ENCODE data around the gene PHLPP1.

Gene PHLPP1

DNA sequence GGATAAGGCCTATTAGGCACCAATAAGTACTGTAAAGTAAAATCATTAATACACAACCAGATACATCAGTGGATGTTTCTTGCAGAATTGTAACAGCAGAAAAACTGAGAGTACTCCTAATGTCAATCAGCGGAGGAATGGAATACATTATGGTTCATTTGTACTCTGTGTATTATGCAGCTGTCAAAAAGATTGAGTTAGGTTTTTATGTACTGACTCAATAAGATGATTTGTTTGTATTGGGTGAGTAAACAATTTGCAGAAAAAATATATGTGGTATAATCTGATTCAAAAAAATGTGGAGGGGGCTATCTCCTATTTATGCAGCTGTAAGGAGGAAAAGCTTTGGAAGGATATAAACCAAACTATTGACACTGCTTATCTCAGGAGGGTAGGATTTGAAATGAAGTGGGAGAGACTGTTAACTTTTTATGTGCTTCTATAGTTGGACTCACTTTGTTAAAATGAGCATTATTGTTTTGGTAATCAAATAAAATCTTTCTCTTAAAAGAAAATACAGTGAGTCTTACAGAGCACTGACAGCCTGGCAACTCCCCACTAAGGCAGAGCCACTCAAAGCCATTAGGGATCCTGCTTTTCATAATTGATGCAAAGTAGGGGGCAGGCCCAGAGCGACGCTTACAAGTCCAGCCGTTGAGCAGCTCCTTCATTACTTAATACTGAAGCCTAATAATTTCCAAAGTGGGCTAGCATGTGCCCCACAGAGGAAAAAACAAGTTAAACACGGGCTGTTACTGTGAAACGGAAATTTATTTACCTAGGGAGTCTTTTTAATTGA, 168.8 kb downstream of the PHLPP1 start:
- no peak overlapping the region for H3K9ac ChIP-seq (ENCODE audit: low read length)
- no peak overlapping the region for H4K8ac ChIP-seq (ENCODE audit: low read length)
- no peak overlapping the region for H2BK5ac ChIP-seq (ENCODE audit: low read depth, low read length, poor library complexity, severe bottlenecking)
- H2AFZ ChIP-seq (ENCODE audit: low read depth, low read length), result no peak overlapping the region
- H3K36me3 ChIP-seq (ENCODE audit: control insufficient read depth in 1 of 2, insufficient read depth in 2 of 2, low read depth in 1 of 2, low read length in 2 of 2), result no peaks in the 10 kb centered on the region
- 86% methylated on average over 5 of the region's 6 CpGs for WGBS
- H3K27ac ChIP-seq (ENCODE audit: low read length, poor library complexity, severe bottlenecking), result no peak overlapping the region
- H4K91ac ChIP-seq (ENCODE audit: low read length), result no peak overlapping the region
- no peak overlapping the region for H2BK12ac ChIP-seq (ENCODE audit: low read length in 2 of 2)
- no peak overlapping the region for H2BK120ac ChIP-seq (ENCODE audit: low read depth, low read length)
- H3K4me3 ChIP-seq (ENCODE audit: insufficient read depth in 1 of 2, low read depth in 1 of 2, low read length in 2 of 2), result no peak overlapping the region
- no peak overlapping the region for H3K4me2 ChIP-seq (ENCODE audit: low read length, poor library complexity, severe bottlenecking)
- no peak overlapping the region for H3K23ac ChIP-seq (ENCODE audit: low read length in 2 of 2)
- peaks cover 5% of the 10 kb centered on the region for H3K79me1 ChIP-seq (replicated peaks; ENCODE audit: low read length, poor library complexity, severe bottlenecking)
- H3K4me1 ChIP-seq (ENCODE audit: control insufficient read depth, insufficient read depth, low read depth, low read length), result peaks cover 4% of the 10 kb centered on the region
- no peaks in the 10 kb centered on the region for H3K27me3 ChIP-seq (ENCODE audit: control insufficient read depth in 1 of 2, insufficient read depth in 1 of 2, low read length in 2 of 2)
- H2BK15ac ChIP-seq (ENCODE audit: low read depth, poor library complexity, severe bottlenecking), result no peak overlapping the region
- H3K14ac ChIP-seq (ENCODE audit: low read length in 2 of 2), result no peak overlapping the region
- no peak overlapping the region for H3K4ac ChIP-seq (ENCODE audit: low read depth in 1 of 2, low read length in 2 of 2)
- no peak for DNase-seq
- H2AK5ac ChIP-seq (ENCODE audit: low read length, severe bottlenecking), result no peak overlapping the region
- no peaks in the 10 kb centered on the region for H3K9me3 ChIP-seq (ENCODE audit: control insufficient read depth, low read length)
- H3K18ac ChIP-seq (ENCODE audit: low read depth in 1 of 2, low read length in 2 of 2), result no peak overlapping the region

GRCh38 chr18:62885804-62886203, 170.5 kb downstream of the PHLPP1 start:
- Histone ChIP-seq H3K36me3 (ENCODE audit: control insufficient read depth in 1 of 2, insufficient read depth in 2 of 2, low read depth in 1 of 2, low read length in 2 of 2) (peaks cover 0 to 2% of the 10 kb centered on the region in 2 experiments), H3K4me1 (ENCODE audit: control insufficient read depth, insufficient read depth, low read depth, low read length) (peaks cover 4% of the 10 kb centered on the region), H2AK5ac (ENCODE audit: low read length, severe bottlenecking) (no peak overlapping the region), H2BK12ac (ENCODE audit: low read length in 2 of 2) (no peak overlapping the region), H3K27ac (ENCODE audit: low read length, poor library complexity, severe bottlenecking) (no peak overlapping the region), H3K18ac (ENCODE audit: low read depth in 1 of 2, low read length in 2 of 2) (no peak overlapping the region), H3K4me3 (ENCODE audit: insufficient read depth in 1 of 2, low read depth in 1 of 2, low read length in 2 of 2) (no peak overlapping the region), H2BK120ac (ENCODE audit: low read depth, low read length) (no peak overlapping the region), H3K9me3 (ENCODE audit: control insufficient read depth, low read length) (no peaks in the 10 kb centered on the region), H2AFZ (ENCODE audit: low read depth, low read length) (no peak overlapping the region), H3K79me1 (replicated peaks; ENCODE audit: low read length, poor library complexity, severe bottlenecking) (peaks cover 4% of the 10 kb centered on the region), H4K8ac (ENCODE audit: low read length) (no peak overlapping the region), H3K4me2 (ENCODE audit: low read length, poor library complexity, severe bottlenecking) (no peak overlapping the region), H3K14ac (ENCODE audit: low read length in 2 of 2) (no peak overlapping the region), H3K9ac (ENCODE audit: low read length) (no peak overlapping the region), H3K4ac (ENCODE audit: low read depth in 1 of 2, low read length in 2 of 2) (no peak overlapping the region), H3K23ac (ENCODE audit: low read length in 2 of 2) (no peak overlapping the region), H2BK5ac (ENCODE audit: low read depth, low read length, poor library complexity, severe bottlenecking) (no peak overlapping the region), H3K27me3 (ENCODE audit: control insufficient read depth in 1 of 2, insufficient read depth in 1 of 2, low read length in 2 of 2) (no peaks in the 10 kb centered on the region), H2BK15ac (ENCODE audit: low read depth, poor library complexity, severe bottlenecking) (no peak overlapping the region), H4K91ac (ENCODE audit: low read length) (no peak overlapping the region)
- WGBS, result no CpG with 5 or more reads among the region's 3 CpGs
- no peak for DNase-seq

- no peak overlapping the region for H3K23ac ChIP-seq (ENCODE audit: low read length in 2 of 2)
- no peaks in the 10 kb centered on the region for H3K9me3 ChIP-seq (ENCODE audit: control insufficient read depth, low read length)
- H3K4me1 ChIP-seq (ENCODE audit: control insufficient read depth, insufficient read depth, low read depth, low read length), result peaks cover 9% of the 10 kb centered on the region
- no peak overlapping the region for H2BK15ac ChIP-seq (ENCODE audit: low read depth, poor library complexity, severe bottlenecking)
- peaks cover 3 to 13% of the 10 kb centered on the region in 2 experiments for H3K36me3 ChIP-seq (ENCODE audit: control insufficient read depth in 1 of 2, insufficient read depth in 2 of 2, low read depth in 1 of 2, low read length in 2 of 2)
- WGBS, result 7% methylated on average over 6 of the region's 6 CpGs
- peak overlapping the region; percentile 39 for H4K91ac ChIP-seq (ENCODE audit: low read length)
- peaks cover 1% of the 10 kb centered on the region for H3K79me1 ChIP-seq (replicated peaks; ENCODE audit: low read length, poor library complexity, severe bottlenecking)
- no peak overlapping the region for H4K8ac ChIP-seq (ENCODE audit: low read length)
- H2BK5ac ChIP-seq (ENCODE audit: low read depth, low read length, poor library complexity, severe bottlenecking), result no peak overlapping the region
- H3K27me3 ChIP-seq (ENCODE audit: control insufficient read depth in 1 of 2, insufficient read depth in 1 of 2, low read length in 2 of 2), result no peaks in the 10 kb centered on the region
- H3K9ac ChIP-seq (ENCODE audit: low read length), result no peak overlapping the region
- peak overlapping the region in 1 of 2 experiments; percentile 67 for H3K4ac ChIP-seq (ENCODE audit: low read depth in 1 of 2, low read length in 2 of 2)
- peak; percentile 61 for DNase-seq
- H3K14ac ChIP-seq (ENCODE audit: low read length in 2 of 2), result no peak overlapping the region
- H2AFZ ChIP-seq (ENCODE audit: low read depth, low read length), result no peak overlapping the region
- peak overlapping the region; percentile 49 for H2BK120ac ChIP-seq (ENCODE audit: low read depth, low read length)
- H2AK5ac ChIP-seq (ENCODE audit: low read length, severe bottlenecking), result peak overlapping the region; percentile 65
- H3K4me3 ChIP-seq (ENCODE audit: insufficient read depth in 1 of 2, low read depth in 1 of 2, low read length in 2 of 2), result no peak overlapping the region
- H3K4me2 ChIP-seq (ENCODE audit: low read length, poor library complexity, severe bottlenecking), result no peak overlapping the region
- no peak overlapping the region for H3K27ac ChIP-seq (ENCODE audit: low read length, poor library complexity, severe bottlenecking)
- H2BK12ac ChIP-seq (ENCODE audit: low read length in 2 of 2), result peak overlapping the region in 1 of 2 experiments; percentile 84
- H3K18ac ChIP-seq (ENCODE audit: low read depth in 1 of 2, low read length in 2 of 2), result peak overlapping the region; percentile 66 to 75
These were observed 179.5 kb downstream of the PHLPP1 start for GRCh38 chr18:62894681-62895390.

- H2AFZ ChIP-seq (ENCODE audit: low read depth, low read length), result no peak overlapping the region
- no peak overlapping the region for H3K4me3 ChIP-seq (ENCODE audit: insufficient read depth in 1 of 2, low read depth in 1 of 2, low read length in 2 of 2)
- no peak overlapping the region for H2BK15ac ChIP-seq (ENCODE audit: low read depth, poor library complexity, severe bottlenecking)
- H3K18ac ChIP-seq (ENCODE audit: low read depth in 1 of 2, low read length in 2 of 2), result peak overlapping the region in 1 of 2 experiments; percentile 6
- H3K4me2 ChIP-seq (ENCODE audit: low read length, poor library complexity, severe bottlenecking), result no peak overlapping the region
- H3K4ac ChIP-seq (ENCODE audit: low read depth in 1 of 2, low read length in 2 of 2), result no peak overlapping the region
- H3K4me1 ChIP-seq (ENCODE audit: control insufficient read depth, insufficient read depth, low read depth, low read length), result peaks cover 9% of the 10 kb centered on the region
- H3K36me3 ChIP-seq (ENCODE audit: control insufficient read depth in 1 of 2, insufficient read depth in 2 of 2, low read depth in 1 of 2, low read length in 2 of 2), result peaks cover 3 to 13% of the 10 kb centered on the region in 2 experiments
- no peak overlapping the region for H4K91ac ChIP-seq (ENCODE audit: low read length)
- DNase-seq, result peak; percentile 47
- H3K27me3 ChIP-seq (ENCODE audit: control insufficient read depth in 1 of 2, insufficient read depth in 1 of 2, low read length in 2 of 2), result no peaks in the 10 kb centered on the region
- H3K9ac ChIP-seq (ENCODE audit: low read length), result no peak overlapping the region
- H4K8ac ChIP-seq (ENCODE audit: low read length), result no peak overlapping the region
- H3K14ac ChIP-seq (ENCODE audit: low read length in 2 of 2), result no peak overlapping the region
- no peak overlapping the region for H3K23ac ChIP-seq (ENCODE audit: low read length in 2 of 2)
- peaks cover 1% of the 10 kb centered on the region for H3K79me1 ChIP-seq (replicated peaks; ENCODE audit: low read length, poor library complexity, severe bottlenecking)
- no peaks in the 10 kb centered on the region for H3K9me3 ChIP-seq (ENCODE audit: control insufficient read depth, low read length)
- peak overlapping the region; percentile 76 for H3K27ac ChIP-seq (ENCODE audit: low read length, poor library complexity, severe bottlenecking)
- peak overlapping the region in 1 of 2 experiments; percentile 42 for H2BK12ac ChIP-seq (ENCODE audit: low read length in 2 of 2)
- H2AK5ac ChIP-seq (ENCODE audit: low read length, severe bottlenecking), result peak overlapping the region; percentile 87
- no peak overlapping the region for H2BK120ac ChIP-seq (ENCODE audit: low read depth, low read length)
- peak overlapping the region; percentile 66 for H2BK5ac ChIP-seq (ENCODE audit: low read depth, low read length, poor library complexity, severe bottlenecking)
- WGBS, result no CpG with 5 or more reads among the region's 1 CpG
These were observed 181.8 kb downstream of the PHLPP1 start for GRCh38 chr18:62897153-62897552.
